CD14-positive monocyte (primary cell): Measurements from ENCODE around the gene CEP85L. TPM values are rescaled to one million over a fixed set of nuclear protein-coding genes. Genes with fewer than 3 reads are reported as not detected.

Experiments
- DNase-seq, 3 donors: peaks; one replicate each; pipeline ENCODE4 v3.0.0-alpha.2; 2011 to 2022
- H2AFZ ChIP-seq: 2 replicates; pipeline ENCODE4 v1.6.0; 2012; ENCODE audit warnings: mild to moderate bottlenecking, low read depth, low read length, inconsistent platforms; ENCODE audit not compliant: insufficient read depth, poor library complexity, severe bottlenecking
- H3K27ac ChIP-seq, 2 donors: 1 replicate in 1 of 2; 2 replicates in 1 of 2; pipeline ENCODE4 v1.5.1; 2012 to 2013; ENCODE audit warnings: low read length in 2 of 2, control low read depth in 1 of 2, inconsistent platforms in 1 of 2, low read depth in 1 of 2, mild to moderate bottlenecking in 1 of 2
- H3K27me3 ChIP-seq, 2 donors: one replicate each; pipeline versions ENCODE4 v1.6.0 to v1.6.1; 2011 to 2013; ENCODE audit warnings: low read length in 2 of 2; ENCODE audit not compliant: control insufficient read depth in 2 of 2, insufficient read depth in 2 of 2
- H3K36me3 ChIP-seq, 2 donors: replicated peaks in 1 of 2; 1 replicate in 1 of 2; 2 replicates in 1 of 2; pipeline versions ENCODE4 v1.5.1 to v1.6.1; 2012 to 2013; ENCODE audit warnings: low read length in 2 of 2, control low read depth in 1 of 2, inconsistent platforms in 1 of 2, mild to moderate bottlenecking in 1 of 2; ENCODE audit not compliant: insufficient read depth in 2 of 2, control insufficient read depth in 1 of 2
- H3K4me1 ChIP-seq, 2 donors: 1 replicate in 1 of 2; 2 replicates in 1 of 2; pipeline versions ENCODE4 v1.5.1 to v1.6.1; 2012 to 2013; ENCODE audit warnings: low read length in 2 of 2, control low read depth in 1 of 2, inconsistent platforms in 1 of 2, mild to moderate bottlenecking in 1 of 2, moderate library complexity in 1 of 2; ENCODE audit not compliant: insufficient read depth in 2 of 2, control insufficient read depth in 1 of 2
- H3K4me2 ChIP-seq: replicated peaks from 2 replicates; pipeline ENCODE3; 2012; ENCODE audit warnings: low read length, moderate library complexity, mild to moderate bottlenecking; ENCODE audit not compliant: poor library complexity, severe bottlenecking; ENCODE audit errors: extremely low read depth
- H3K4me3 ChIP-seq, 3 experiments: fragments of 200-600 bp in 1 of 3; sonication (generic) in 1 of 3; replicated peaks in 1 of 3; 1 replicate in 2 of 3; 2 replicates in 1 of 3; pipeline ENCODE4 v1.5.1; 2011 to 2013; ENCODE audit warnings: low read length in 3 of 3, mild to moderate bottlenecking in 3 of 3, control low read depth in 2 of 3, low read depth in 2 of 3, inconsistent platforms in 1 of 3, moderate library complexity in 1 of 3
- H3K79me2 ChIP-seq: 2 replicates; pipeline ENCODE4 v1.6.0; 2012; ENCODE audit warnings: mild to moderate bottlenecking, control low read depth, inconsistent platforms, low read length, moderate library complexity; ENCODE audit not compliant: insufficient read depth
- H3K9ac ChIP-seq: 2 replicates; pipeline ENCODE4 v1.6.0; 2017; ENCODE audit warnings: low read length, mild to moderate bottlenecking; ENCODE audit not compliant: insufficient read depth, poor library complexity, severe bottlenecking
- H3K9me3 ChIP-seq, 2 donors: replicated peaks in 1 of 2; 1 replicate in 1 of 2; 2 replicates in 1 of 2; pipeline versions ENCODE4 v1.5.1 to v1.6.1; 2012 to 2013; ENCODE audit warnings: low read length in 2 of 2, control low read depth in 1 of 2; ENCODE audit not compliant: control insufficient read depth in 1 of 2, insufficient read depth in 1 of 2
- H4K20me1 ChIP-seq: 2 replicates; pipeline ENCODE4 v1.6.0; 2012; ENCODE audit warnings: mild to moderate bottlenecking, low read length, control low read depth, moderate library complexity; ENCODE audit not compliant: insufficient read depth
- H3K27ac Mint-ChIP-seq, 7 donors: one replicate each; pipeline ENCODE4 v1.8.0; 2020; ENCODE audit warnings: mild to moderate bottlenecking in 7 of 7, mixed read lengths in 7 of 7, moderate library complexity in 6 of 7, inconsistent platforms in 2 of 7
- H3K27me3 Mint-ChIP-seq, 3 donors: one replicate each; pipeline ENCODE4 v1.8.0; 2021 to 2022; ENCODE audit warnings: low read depth in 3 of 3, mild to moderate bottlenecking in 3 of 3, mixed read lengths in 3 of 3, moderate library complexity in 3 of 3, inconsistent platforms in 1 of 3
- H3K36me3 Mint-ChIP-seq, 2 donors: one replicate each; pipeline ENCODE4 v1.8.0; 2020; ENCODE audit warnings: mixed read lengths in 2 of 2, inconsistent platforms in 1 of 2, mild to moderate bottlenecking in 1 of 2
- H3K4me1 Mint-ChIP-seq: one replicate; pipeline ENCODE4 v1.8.0; 2020; ENCODE audit warnings: mild to moderate bottlenecking, mixed read lengths
- H3K4me3 Mint-ChIP-seq, 2 donors: one replicate each; pipeline ENCODE4 v1.8.0; 2020; ENCODE audit warnings: mild to moderate bottlenecking in 2 of 2, mixed read lengths in 2 of 2, moderate library complexity in 1 of 2
- H3K9me3 Mint-ChIP-seq, 7 donors: one replicate each; pipeline ENCODE4 v1.8.0; 2020 to 2022; ENCODE audit warnings: mixed read lengths in 7 of 7, mild to moderate bottlenecking in 6 of 7, moderate library complexity in 6 of 7, inconsistent platforms in 2 of 7
- WGBS: methylation state at CpG from one replicate; pipeline ENCODE4 v1.1.5; 2013; ENCODE audit warnings: missing lambda C conversion rate; ENCODE audit not compliant: insufficient coverage; 5-methylcytosine and 5-hydroxymethylcytosine counted together
- intact Hi-C, 2 donors: fragments of 100-400 bp; cut with micrococcal nuclease; formaldehyde crosslinking; loops; one replicate each; pipeline versions ENCODE4 v1.15.0 to v1.15.1; 2023
- polyA plus RNA-seq, 3 donors: library from polyadenylated mRNA; depleted of rRNA in 1 of 3; unstranded in 2 of 3; stranded (reverse) in 1 of 3; fragments of 300-500 nt in 2 of 3; fragments of >200 nt in 1 of 3; fragmentation: Illumina TruSeq in 2 of 3; gene quantifications; 1 replicate in 2 of 3; 2 replicates in 1 of 3; pipeline ENCODE4 v1.2.3, GENCODE V29; 2012 to 2021
- TF ChIP-seq, protein P1 (sequence below): fragments of 200-600 bp; IDR thresholded peaks from one replicate; pipeline ENCODE4 v1.8.0; 2022; ENCODE audit warnings: antibody characterized with exemption, mild to moderate bottlenecking

The CEP85L gene
- polyA plus RNA-seq, 3 donors = 14.9 to 38.3 (median 19.6) TPM

DNA sequence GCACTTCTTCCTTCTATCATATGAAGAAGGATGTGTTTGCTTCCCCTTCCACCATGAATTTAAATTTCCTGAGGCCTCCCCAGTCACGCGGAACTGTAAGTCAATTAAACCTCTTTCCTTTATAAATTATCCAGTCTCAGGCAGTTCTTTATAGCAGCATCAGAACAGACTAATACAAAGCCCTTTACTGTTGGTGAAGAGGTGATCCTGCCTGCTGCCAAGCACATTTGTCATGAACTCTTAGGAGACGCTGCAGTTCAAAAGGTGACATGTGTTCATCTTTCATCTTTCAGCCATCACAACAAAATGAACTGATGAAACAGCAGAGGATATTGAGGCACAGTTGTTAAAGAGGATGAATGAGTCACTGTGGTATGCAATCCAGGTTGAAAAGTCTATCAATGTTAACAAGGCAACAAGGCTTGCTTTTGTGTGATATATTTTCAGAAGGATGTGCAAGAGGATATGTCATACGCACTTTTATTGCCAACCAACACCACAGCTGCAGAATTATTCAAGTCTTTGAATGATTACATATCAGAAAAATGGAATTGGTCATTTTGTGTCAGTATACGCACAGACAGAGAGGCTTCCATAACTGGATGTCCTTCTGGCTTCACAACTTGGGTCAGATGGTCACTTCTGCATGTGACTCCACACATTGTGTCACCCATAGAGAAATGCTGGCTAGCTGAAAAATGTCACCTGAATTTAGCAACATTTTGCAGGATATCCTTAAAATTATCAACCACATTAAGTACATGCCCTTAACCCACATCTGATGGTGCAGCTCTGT, 155.7 kb downstream of the CEP85L start:
- peaks cover 15 to 54% of the 10 kb centered on the region in 2 donors for H3K36me3 ChIP-seq
- DNase-seq = no peak
- H3K4me3 Mint-ChIP-seq = no peak overlapping the region
- H3K4me1 Mint-ChIP-seq = no peaks in the 10 kb centered on the region
- H3K4me2 ChIP-seq = no peak overlapping the region
- H3K27me3 Mint-ChIP-seq = peaks cover 0 to 2% (median 0%) of the 10 kb centered on the region in 3 donors
- intact Hi-C loops = no loop called here
- no peak overlapping the region for H3K9ac ChIP-seq
- no peaks in the 10 kb centered on the region for H3K27me3 ChIP-seq
- WGBS = 92% methylated on average over 1 of the region's 5 CpGs
- no peak overlapping the region for H3K27ac Mint-ChIP-seq
- H3K27ac ChIP-seq = no peak overlapping the region
- peaks cover 0 to 2% of the 10 kb centered on the region in 2 donors for H3K9me3 ChIP-seq
- peaks cover 22% of the 10 kb centered on the region for H4K20me1 ChIP-seq
- H3K36me3 Mint-ChIP-seq = peaks cover 45 to 53% of the 10 kb centered on the region in 2 donors
- H3K4me1 ChIP-seq = no peaks in the 10 kb centered on the region
- H3K9me3 Mint-ChIP-seq = peaks cover 2 to 8% (median 3%) of the 10 kb centered on the region in 7 donors
- TF ChIP-seq, protein P1, sequence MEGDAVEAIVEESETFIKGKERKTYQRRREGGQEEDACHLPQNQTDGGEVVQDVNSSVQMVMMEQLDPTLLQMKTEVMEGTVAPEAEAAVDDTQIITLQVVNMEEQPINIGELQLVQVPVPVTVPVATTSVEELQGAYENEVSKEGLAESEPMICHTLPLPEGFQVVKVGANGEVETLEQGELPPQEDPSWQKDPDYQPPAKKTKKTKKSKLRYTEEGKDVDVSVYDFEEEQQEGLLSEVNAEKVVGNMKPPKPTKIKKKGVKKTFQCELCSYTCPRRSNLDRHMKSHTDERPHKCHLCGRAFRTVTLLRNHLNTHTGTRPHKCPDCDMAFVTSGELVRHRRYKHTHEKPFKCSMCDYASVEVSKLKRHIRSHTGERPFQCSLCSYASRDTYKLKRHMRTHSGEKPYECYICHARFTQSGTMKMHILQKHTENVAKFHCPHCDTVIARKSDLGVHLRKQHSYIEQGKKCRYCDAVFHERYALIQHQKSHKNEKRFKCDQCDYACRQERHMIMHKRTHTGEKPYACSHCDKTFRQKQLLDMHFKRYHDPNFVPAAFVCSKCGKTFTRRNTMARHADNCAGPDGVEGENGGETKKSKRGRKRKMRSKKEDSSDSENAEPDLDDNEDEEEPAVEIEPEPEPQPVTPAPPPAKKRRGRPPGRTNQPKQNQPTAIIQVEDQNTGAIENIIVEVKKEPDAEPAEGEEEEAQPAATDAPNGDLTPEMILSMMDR = no peak
- no peaks in the 10 kb centered on the region for H3K79me2 ChIP-seq
- H3K4me3 ChIP-seq = no peak overlapping the region
- no peak overlapping the region for H2AFZ ChIP-seq

DNA sequence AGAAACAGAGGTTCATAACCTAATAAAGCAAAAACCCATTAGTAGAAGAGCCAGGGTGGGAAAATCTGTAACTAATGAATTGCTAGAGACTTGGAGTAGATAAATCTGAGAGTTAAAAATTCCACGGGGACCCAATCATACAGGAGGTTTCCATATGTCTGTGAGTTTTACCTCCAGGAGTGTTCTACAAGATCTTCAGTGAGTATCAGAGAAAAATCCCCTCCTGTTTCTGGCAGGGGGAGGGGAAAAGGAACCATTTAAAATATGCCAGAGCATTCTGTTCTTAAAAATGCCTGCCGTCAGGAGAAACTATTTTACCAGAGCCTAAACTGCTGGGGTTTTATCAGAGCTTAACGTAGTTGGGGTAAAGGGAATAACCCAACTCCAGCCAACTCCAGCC, 157.3 kb downstream of the CEP85L start:
- peaks cover 60 to 68% of the 10 kb centered on the region in 2 donors for H3K36me3 Mint-ChIP-seq
- intact Hi-C loops = no loop called here
- H3K4me1 ChIP-seq = no peaks in the 10 kb centered on the region
- H3K4me1 Mint-ChIP-seq = no peaks in the 10 kb centered on the region
- H3K9me3 ChIP-seq = peaks cover 2 to 8% of the 10 kb centered on the region in 2 donors
- 100% methylated on average over 1 of the region's 3 CpGs for WGBS
- no peak for DNase-seq
- H4K20me1 ChIP-seq = peaks cover 15% of the 10 kb centered on the region
- TF ChIP-seq, protein P1 = no peak
- H3K79me2 ChIP-seq = no peaks in the 10 kb centered on the region
- H2AFZ ChIP-seq = no peak overlapping the region
- H3K4me3 Mint-ChIP-seq = no peak overlapping the region
- H3K27ac Mint-ChIP-seq = no peak overlapping the region
- H3K9ac ChIP-seq = no peak overlapping the region
- peaks cover 3 to 13% (median 6%) of the 10 kb centered on the region in 7 donors for H3K9me3 Mint-ChIP-seq
- no peaks in the 10 kb centered on the region for H3K27me3 ChIP-seq
- no peak overlapping the region for H3K4me3 ChIP-seq
- no peaks in the 10 kb centered on the region for H3K27me3 Mint-ChIP-seq
- no peak overlapping the region for H3K4me2 ChIP-seq
- H3K36me3 ChIP-seq = peaks cover 26 to 68% of the 10 kb centered on the region in 2 donors
- H3K27ac ChIP-seq = no peak overlapping the region
